Choroid plexus epithelial cell (primary cell): ENCODE data around the gene FOXP1.

Experiments
- DNase-seq: peaks from one replicate; pipeline ENCODE4 v3.0.0-alpha.2; 2010; ENCODE audit warnings: low read depth
- H3K4me3 ChIP-seq: 2 replicates; pipeline ENCODE4 v1.5.1; 2011; ENCODE audit warnings: low read depth, mild to moderate bottlenecking, control low read depth, low read length, moderate library complexity
- TF ChIP-seq, protein P1 (sequence below): conservative IDR thresholded peaks from 2 replicates; pipeline ENCODE4 v1.5.1; 2011; ENCODE audit warnings: low read depth, mild to moderate bottlenecking, control low read depth, inconsistent platforms, low read length, moderate library complexity

FOXP1 gene

DNA sequence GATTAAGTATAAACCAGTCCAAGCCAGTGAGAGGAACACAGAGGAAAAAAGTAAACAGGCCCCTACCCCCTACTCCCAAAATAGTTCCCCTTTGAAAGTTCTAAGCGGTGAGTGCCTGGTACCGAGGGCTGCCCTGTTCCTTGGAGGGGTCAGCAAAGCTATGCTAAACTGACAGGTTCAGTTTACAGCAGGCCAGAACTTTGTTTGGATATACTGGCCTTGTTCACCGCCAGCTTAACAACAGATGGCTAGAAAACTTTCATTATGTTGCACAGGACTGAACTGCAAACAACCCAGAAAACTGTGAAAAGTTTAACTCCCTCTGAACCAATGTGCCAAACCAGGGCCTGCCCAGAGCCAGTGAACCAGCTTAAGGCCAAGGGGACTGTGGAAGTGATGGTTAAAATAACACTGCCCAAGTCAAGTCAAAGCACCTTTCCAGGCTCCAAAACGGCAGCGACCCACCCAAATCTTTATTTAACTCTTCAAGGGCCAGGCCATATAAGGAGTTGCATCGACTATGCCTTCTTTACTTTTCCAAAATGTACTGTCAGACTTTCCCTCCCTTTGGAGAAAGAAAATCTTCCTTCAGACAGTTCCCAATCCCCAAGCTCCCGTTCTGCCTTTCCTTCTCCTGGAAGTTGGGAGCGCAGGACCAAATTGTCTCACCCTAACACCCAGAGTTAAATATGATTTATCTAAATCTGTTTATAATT, 448.0 kb downstream of the FOXP1 start:
- TF ChIP-seq, protein P1, sequence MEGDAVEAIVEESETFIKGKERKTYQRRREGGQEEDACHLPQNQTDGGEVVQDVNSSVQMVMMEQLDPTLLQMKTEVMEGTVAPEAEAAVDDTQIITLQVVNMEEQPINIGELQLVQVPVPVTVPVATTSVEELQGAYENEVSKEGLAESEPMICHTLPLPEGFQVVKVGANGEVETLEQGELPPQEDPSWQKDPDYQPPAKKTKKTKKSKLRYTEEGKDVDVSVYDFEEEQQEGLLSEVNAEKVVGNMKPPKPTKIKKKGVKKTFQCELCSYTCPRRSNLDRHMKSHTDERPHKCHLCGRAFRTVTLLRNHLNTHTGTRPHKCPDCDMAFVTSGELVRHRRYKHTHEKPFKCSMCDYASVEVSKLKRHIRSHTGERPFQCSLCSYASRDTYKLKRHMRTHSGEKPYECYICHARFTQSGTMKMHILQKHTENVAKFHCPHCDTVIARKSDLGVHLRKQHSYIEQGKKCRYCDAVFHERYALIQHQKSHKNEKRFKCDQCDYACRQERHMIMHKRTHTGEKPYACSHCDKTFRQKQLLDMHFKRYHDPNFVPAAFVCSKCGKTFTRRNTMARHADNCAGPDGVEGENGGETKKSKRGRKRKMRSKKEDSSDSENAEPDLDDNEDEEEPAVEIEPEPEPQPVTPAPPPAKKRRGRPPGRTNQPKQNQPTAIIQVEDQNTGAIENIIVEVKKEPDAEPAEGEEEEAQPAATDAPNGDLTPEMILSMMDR, result no peak
- peak; percentile 93 for DNase-seq
- H3K4me3 ChIP-seq, result no peak overlapping the region

DNA sequence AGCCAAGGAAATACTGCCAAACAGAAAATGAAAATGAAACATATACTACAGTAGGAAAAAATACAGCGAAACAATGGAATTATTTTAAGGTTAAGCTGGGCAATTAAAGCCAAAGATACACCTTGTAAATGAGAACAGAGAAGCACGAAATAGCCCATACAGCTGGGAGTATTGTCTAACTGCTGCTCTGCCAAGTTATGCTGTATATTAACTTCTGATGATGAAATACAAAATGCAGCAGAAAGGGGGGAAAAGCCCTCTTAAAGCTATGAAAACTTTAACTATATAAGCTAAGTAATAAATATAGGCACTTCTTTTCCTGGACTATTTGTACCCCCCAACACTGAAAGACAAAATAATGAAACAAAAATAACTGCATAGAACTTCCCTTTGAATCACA, 449.0 kb downstream of the FOXP1 start:
- no peak overlapping the region for H3K4me3 ChIP-seq
- DNase-seq, result no peak
- TF ChIP-seq, protein P1, result no peak

DNA sequence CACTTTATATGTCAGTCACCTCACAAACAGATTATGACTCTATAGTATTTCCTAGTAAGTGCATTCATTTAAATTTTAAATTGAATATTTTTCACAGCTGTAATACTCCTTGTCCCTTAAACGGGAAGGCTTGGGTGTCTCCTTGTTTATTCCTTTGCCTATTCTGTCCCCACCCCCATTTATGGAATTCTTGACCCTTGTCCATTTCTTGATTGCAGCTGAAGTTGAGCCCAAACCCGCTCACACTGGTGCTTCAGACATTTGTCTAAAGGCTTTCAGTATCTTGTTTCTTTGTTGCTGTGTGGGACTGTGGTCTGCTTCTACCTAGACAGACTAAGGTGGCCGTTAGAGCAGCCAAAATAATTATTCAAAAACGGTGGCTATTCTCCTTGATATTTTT, 449.7 kb downstream of the FOXP1 start:
- no peak overlapping the region for H3K4me3 ChIP-seq
- no peak for DNase-seq
- TF ChIP-seq, protein P1, result no peak

DNA sequence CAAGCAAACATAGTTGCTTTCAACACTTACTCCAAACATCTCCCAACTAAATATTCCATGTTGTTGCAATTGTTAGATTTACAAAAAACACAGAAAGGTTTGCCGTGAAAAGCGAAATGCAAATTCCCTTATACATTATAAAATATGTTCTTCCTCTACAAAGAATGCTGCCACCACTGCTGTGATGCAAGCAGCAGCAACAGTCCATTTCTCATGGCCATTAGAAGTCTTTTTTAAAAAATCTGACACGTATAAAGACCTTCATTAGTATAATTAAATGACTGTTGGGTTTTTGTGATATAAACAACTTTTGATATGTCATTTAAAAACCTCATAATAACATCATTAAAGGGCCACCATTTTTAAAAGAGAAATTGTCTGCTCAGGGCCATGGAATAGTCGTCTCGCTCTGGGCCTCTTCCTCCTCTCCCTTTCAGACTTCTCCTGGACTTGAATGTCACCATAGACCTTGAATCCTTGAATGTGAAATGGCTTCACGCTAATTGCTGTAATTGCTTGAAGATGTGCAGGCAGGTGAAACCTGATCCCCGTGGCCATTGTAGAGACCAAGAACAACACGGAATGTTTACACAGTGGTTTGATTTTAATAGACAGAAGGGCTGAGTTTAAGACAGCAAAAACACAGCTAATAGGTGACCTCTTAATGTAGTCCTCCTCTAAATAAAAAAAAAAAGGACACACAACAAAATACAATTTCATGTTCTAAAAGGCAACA, 450.4 kb downstream of the FOXP1 start:
- TF ChIP-seq, protein P1, result no peak
- H3K4me3 ChIP-seq, result no peak overlapping the region
- DNase-seq, result no peak

DNA sequence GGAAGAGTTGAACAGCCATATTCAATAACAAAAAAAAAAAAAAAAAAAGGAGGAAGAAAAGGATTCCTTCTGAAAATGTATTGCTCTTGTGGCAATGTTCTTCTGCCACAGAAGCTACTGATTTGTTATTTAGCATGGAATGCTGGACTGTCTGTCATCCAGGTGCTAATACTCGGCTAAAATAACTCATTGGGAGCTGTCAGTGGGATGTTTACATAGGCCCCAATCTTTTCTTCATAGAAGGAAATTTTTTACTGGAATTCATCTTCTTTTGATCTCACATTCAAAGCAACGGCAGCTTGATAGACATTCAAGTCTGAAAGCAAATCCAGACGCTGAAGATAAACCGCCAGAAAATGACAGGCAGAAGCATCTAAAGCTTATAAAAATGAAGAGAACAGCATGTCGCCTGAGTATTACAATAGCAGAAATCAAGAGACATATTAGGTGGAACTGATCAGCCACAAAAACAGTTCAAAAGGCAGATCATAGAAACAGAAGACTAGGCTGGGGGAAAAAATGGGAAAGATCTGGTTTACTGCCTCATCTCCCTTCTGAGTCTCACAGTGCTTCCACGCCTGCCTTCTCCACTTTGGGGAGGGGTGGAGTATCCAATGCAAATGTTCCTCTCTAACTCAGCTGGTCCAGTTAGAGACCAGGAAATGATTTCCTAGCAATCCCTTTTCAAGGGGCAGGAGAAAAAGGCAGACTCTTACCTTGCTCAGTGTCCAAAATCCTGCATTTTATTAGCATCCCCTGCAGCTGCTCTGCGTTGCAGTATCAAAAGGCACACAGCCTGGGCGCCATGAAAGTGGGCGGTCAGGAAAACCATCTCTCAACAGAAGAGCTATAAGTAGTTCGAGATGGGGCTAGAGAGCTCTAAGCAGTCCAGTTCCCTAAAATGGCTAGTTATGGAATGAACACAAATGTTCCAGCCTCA, 451.9 kb downstream of the FOXP1 start:
- DNase-seq, result no peak
- TF ChIP-seq, protein P1, result no peak
- no peak overlapping the region for H3K4me3 ChIP-seq

DNA sequence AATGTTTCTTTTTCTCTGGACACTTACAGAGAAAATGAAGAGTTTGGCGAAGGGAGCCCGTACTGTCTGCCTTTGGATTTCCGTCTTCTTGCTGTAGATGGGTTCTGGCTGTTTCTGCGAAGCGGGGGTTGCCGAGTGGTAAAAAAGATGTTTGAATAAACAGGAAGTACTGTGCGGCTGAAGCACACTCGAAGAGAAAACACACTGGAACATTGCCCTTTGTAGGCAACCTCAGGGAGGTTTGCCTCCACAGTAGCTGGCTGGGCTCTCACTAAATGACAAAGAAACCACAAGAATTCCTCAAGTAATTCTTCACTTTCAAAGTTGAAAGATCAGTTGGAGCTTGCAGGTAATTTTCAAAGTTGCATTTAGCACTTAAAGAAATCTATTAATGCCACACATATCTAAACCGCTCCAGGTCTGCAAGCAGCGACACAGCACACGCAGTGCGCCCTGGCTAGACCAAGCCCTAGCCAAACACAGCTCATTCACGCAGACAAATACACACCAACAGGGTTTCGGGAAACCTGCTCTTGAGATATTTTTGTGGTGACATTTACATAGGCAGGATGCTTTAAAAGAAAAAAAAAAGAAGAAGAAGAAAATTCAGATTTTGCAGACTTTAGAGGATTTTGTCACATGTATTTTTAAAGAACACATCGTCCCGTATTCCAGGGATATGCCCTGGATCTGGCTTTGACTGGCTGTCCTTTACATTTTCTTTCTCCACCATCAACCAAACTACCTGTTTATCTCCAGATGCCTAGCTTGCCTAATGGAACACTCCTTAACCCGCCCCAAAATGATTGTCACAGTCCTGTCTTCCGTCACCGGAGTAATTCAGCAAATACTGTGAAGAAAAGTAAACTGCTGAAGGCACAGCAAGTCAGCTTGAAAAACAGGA, 452.8 kb downstream of the FOXP1 start:
- DNase-seq, result peak; percentile 94
- TF ChIP-seq, protein P1, result no peak
- peak overlapping the region; percentile 68 for H3K4me3 ChIP-seq
